T-helper 1 cell treated with Interleukin-12 subunit alpha and Interleukin-12 subunit beta and Interleukin-4 antibody, amounts not matched to agents 30 ng/mL and 1 ng/mL, for 36 hours (primary cell): ENCODE measurements around the gene TUBA3D. TPM values are rescaled to one million over a fixed set of nuclear protein-coding genes. Genes with fewer than 3 reads are reported as not detected.
"Not testable (repeated sequence)": the region's sequence is repeated elsewhere in the genome, so short reads cannot be mapped to it uniquely, and the experiment has no call there.

Experiments
- intact Hi-C: fragments of 100-400 bp; cut with micrococcal nuclease; formaldehyde crosslinking; loops from one replicate; pipeline ENCODE4 v1.15.1; 2024
- total RNA-seq: library from RNA; stranded (reverse); gene quantifications from 2 replicates; pipeline ENCODE4 v1.2.3, GENCODE V29; 2022

Gene TUBA3D
- total RNA-seq, 1 donor from 2014 or later = not detected

DNA sequence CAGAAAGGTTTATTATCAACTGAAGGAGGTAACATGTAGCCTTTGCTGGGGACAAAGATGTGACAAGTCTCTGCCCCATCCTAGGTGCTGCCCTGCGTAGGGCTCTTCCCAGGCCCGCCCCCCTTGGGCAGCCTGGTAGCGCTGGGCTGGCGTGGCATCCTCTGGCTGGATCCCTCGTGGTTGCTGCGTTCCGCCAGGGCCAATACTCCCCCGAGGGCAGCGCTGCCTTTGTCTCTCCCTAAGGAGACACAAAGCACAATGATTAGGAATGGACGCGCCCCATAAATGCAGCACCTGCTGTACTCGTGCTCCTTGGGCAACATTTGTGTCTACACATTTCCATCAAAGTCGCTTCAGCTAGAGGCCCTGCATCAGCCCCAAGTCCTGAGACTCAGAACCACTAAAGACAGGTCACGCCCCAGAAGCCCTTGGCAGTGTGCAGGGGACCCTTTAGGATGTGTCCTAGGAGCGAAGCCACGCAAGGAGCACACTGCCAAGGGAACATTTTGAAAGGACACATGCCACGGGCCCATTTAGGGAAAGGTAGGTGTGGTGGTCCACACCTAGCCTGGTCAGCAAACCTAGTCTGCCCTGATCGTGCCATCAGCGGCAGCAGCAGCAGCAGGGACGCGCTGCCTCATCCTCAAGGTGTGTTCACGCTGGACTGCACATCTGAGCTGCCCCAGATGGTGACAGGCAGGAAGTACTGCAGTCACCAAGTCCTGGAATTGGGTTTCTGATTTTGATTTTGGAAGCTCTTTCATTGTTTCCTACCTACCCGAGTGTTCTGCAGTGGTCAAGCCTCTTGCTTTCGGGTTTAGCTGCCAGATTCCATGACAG, 8.3 kb downstream of the TUBA3D start:
- intact Hi-C loops = not testable (repeated sequence)

DNA sequence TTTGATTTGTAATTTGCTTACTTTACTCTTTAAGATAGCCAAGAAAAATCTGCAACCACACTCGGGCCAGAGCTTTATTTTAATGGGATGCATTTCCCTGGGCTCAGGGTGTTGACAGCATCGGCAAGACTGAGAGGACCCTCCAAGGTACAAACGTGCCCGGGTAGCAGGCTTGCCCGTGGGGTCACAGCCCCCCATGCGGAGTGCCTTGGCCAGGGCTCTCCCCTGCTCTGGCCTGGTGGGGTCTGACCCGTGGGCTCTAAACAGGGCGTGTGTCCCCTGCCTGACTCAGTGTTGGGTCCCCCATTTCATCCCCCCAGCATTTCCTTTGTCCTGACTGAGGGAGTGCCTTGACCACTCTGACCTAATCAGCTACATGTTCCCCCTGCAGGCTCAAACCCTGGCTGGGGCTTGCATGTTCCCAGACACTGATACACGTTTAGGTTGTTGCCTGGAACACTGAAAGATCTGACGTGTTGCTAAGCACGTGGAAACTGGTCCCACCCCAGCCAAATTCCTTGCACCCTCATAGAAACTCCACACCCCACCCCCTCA, 9.1 kb downstream of the TUBA3D start:
- intact Hi-C loops = not testable (repeated sequence)

DNA sequence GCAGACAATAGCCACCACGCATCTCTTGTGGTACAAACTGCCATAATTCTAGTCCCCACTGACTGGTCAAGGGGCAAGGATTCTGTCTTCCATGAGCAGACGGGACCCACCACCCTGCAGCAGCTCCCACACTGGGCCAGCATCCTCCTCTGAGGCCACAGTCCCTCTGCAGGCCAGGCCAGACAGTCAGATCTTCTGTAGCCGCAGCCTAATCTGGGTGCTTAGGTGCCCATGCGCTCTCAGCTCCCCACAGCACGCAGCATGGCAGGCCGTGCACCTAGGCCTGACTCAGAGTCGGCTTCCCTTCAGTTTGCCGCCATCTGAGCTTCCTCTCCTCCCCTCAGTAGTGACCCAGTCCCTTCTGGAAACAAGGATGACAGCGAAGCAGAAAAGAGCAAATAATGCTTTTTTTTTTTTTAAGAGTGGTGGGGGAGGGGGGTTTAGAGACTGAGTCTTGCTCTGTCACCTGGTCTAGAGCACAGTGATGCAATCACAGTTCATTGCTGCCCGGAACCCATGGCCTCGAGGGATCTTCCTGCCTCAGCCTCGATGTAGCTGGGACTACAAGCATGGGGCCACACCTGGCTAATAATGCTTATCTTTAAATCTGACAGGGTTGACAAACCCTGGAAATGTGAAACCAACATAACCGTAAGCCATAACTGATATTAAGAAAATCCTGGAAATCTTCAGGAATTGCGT, 10.4 kb downstream of the TUBA3D start:
- intact Hi-C loops = not testable (repeated sequence)

DNA sequence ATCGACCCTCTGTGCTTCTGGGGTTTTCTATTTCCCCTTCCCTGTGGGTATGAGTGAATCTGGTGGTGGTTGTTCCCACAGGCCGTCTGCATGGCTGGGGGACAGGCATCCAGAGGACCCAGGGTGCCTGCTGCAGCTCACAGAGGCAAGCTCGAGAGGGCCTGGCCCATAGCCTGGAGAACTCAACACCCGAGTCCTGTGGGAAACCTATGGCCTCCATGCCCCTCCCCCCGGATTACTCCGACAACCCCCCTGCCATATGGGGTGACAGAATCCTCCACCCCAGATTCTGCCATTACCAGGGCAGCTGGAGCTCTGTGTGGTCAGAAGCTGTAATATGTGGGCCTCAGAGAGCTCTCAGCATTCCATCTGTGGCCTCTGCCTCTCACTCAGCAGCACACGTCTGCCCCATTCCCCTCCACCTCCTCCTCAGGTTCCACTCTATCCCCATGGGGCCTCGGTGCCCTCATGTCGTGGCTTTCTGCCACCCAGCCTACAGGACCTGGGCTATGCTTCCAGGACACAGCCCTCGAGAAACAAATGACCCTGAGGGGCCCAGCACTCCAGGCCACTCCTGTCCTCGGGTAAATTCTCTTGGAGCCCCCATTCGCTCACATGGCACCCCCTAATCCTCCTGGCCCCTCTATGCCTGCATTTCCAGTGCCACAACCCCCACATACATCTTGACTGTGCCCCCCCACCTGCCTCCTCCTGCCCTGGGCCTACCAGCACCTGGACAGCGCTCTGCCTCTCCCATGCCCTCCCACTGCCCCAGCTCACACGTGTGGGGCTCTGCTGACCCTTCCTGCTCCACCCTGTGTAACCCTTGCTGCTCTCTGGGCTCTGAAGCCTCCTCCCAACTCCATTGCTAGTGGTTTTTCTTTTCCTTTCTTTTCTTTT, 12.6 kb downstream of the TUBA3D start:
- intact Hi-C loops = no loop called here

DNA sequence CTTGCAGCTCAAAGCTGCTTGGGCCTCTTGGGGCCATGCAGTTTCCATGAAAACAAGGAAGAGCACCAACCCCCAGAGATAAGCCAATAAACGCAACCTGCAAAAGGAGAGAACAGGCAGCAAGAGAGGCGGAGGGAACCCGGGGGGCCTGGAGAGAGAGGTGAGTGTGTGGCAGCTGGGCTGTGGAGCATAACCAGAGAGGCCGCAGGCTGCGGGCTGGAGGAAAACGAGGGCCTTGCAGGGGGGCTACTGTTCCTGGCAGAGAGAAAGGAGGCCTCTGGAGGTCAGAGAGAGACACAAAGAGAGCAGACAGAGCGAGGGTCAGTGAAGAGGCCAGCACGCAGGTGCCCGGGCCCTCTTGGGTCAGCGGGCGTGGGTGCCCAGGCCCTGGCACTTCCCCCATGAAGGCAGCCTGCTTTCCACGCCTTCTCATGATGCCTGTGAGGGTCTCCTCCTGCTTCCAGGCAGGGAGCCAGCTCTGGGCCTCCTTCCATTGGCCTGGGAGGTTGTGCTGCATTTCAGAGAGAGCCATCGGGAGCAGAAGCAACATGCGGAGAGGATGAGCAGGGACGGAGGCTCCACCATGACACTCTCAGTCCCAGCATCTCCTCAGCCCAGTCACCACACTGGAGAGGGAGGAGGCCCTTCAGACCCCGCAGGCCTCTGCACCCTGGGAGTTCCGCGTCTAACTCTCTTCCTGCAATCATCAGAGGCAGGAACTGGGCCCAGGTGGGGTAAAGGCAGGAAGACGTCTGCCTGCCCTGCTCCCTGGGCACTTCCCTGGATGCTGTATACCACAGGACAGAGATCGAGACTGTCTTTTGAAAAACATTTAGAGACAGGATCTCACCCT, 14.9 kb downstream of the TUBA3D start:
- intact Hi-C loops = loop anchor here (5.0 kb wide), 4 partner anchors 384 to 1309 kb away; partner anchors contain the start of genes GPR148, MZT2B, PLEKHB2 and SMPD4

DNA sequence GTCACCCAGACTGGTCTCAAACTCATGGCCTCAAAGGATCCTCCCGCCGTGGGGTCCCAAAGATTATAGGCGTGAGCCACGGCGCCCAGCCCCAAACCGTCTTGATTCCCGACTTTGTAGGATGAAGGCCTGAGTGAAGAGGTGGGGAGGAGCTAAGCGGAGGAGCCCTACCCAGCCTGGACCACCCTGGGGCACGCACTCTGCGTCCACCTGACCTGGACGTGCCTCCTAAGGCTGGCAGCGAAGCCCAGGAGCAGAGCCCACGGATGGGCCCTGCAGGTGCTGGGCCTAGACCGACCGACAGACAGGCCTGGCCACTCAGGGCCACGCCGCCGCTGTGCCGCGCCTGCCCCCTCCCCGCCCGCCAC, 15.5 kb downstream of the TUBA3D start:
- intact Hi-C loops = loop anchor here (5.0 kb wide), 4 partner anchors 384 to 1309 kb away; partner anchors contain the start of genes GPR148, MZT2B, PLEKHB2 and SMPD4

DNA sequence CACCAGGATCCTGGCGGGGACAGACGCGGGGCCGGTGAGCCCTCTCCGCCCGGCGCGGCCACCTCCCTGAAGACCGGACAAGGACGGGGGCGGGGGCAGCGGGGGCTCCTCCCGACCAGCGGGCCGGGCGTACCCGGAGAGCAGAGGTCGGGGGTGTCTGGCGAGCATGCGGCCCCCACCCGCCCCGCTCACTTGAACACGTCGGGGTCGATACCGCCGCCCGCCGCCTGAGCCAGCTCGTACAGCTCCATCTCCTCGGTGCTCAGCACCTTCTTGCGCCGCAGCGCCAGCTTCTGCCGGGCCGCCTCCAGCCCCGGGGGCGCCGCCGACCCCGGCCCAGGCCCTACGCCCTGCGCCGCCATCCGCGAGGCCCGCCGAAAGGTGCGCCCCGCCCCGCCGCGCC, 16.1 kb downstream of the TUBA3D start, which contains the start of gene MZT2A:
TSS of gene MZT2A (minus strand) at position 383 of the 403 bp plus-strand sequence. CDS start at position 362, 21 bp downstream.
- intact Hi-C loops = loop anchor here (1.0 to 5.0 kb wide), 13 partner anchors 12 to 1310 kb away; partner anchors contain the start of genes CCDC74A, GPR148, IMP4 and MZT2B

DNA sequence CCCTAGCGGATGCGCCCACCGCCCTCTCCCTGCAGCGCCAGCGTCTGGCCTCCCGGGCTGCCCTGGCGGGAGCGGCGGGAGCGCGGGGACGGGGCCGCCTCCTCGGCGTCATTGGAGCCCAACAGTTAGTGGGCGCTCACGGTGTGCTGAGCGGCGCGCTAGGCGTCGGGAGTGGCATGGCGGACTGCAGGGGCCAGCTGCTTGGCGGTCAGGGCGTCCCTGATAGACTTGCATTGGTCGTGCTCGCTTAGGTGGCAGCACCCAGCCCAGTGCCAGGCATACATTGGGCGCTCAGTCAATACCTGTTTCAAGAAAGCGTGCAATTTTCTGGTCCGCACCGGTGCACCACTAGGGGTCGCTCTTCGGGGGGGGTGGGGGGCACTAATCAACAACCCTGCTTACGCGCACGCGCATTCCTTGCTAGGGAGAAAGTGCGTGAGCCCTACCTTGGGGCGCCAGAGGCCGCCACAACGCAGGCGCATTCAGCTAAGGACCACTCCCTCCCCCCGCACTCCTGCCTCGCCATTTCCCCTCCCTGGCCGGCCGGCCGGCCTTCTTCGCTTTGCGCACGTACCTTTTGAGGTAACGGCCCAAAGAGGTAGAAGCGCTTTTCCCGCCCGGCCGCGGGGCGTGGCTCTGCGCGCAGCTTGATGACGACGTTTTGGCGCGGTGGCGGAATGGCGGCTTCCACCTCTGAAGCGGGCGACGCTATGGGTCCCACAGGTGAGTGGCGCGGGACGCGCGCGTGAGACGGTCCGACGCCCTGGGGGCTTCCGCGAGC, 16.7 kb downstream of the TUBA3D start:
- intact Hi-C loops = loop anchor here (1.0 to 5.0 kb wide), 13 partner anchors 12 to 1310 kb away; partner anchors contain the start of genes CCDC74A, GPR148, IMP4 and MZT2B

DNA sequence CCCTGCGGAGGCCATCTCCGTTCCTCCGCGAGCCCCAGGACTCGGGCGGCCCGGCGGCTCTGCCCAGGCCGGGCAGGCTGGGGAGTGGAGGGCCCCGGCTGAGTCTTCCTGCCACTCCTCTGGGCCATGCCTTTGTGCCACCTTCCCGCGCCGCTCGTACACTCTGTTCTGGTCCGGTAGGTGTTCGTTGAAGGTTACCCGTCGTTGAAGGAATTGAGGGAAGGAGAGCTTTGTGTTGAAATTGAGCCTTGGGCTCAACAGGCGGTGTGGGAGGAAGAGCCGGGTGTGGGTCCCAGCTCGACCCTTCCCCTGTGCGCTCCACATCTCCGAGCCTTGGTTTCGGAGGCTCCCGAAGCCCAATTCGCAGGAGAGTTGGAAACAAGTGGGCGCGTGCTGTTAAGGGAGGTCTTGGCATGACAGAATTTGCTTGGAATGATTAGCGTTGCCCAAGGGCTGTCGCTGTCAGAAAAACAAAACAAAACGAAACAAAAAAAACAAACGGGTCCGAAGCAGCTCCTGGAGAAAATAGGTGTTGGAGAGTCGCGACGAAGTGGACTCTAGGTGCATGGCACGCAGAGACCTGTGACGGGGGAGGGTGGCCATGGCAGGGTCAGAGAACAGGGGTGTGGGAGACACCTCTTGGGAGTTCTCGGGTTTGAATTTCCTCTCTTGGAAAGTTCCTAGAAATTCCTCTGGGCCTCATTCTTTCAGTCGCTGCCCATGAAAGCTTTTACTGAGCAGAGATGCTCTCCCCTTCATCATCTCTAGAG, 17.5 kb downstream of the TUBA3D start:
- intact Hi-C loops = loop anchor here (2.0 to 5.0 kb wide), 7 partner anchors 67 to 1311 kb away; partner anchors contain the start of genes GPR148, IMP4, MZT2B and PLEKHB2

DNA sequence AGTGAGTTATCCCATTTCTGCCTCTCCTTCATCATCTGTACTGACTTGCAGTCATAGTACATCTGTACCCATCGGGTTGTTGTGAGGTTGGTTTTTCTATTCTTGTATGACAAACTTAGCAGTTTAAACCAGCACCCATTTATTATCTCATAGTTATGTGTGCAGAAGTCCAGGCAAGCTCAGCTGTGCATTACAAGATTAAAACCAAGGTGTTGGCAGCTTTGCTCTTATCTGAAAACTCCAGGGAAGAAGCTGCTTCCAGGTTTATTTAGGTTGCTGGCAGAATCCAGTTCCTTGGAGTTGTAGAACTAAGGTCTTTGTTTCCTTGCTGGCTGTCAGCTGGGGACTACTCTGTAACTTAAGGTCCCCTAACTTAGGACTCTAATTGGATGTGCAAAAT, 19.6 kb downstream of the TUBA3D start:
- intact Hi-C loops = not testable (repeated sequence)

DNA sequence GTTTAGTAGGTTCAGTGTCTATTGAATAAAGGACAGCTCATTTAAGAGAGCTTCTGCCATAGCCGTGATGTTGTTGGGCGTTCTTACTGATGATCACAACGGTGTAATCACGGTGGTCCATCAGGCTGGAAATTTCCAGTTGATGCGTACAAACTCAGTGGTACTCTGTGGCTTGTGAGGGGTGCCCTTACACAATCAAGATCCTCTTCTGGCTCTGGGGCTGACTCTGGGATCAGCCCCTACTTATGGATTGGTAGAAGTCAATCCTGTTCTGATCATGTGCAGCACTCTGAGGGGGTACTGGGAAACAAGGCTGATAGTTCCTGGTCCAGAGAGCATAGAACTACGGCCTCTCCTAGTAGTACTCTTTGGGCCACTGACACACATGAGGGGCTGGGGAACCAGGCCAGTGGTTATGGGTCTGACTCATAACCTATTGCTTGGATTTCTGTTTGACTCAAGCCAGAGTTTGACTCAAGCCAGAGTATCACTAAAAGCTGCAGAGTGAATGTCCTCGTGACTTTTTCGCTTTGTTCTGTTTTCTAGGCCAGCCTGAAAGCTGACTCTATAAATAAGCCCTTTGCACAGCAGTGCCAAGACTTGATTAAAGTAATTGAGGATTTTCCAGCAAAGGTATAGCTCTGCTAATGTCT, 22.5 kb downstream of the TUBA3D start:
- intact Hi-C loops = not testable (repeated sequence)

DNA sequence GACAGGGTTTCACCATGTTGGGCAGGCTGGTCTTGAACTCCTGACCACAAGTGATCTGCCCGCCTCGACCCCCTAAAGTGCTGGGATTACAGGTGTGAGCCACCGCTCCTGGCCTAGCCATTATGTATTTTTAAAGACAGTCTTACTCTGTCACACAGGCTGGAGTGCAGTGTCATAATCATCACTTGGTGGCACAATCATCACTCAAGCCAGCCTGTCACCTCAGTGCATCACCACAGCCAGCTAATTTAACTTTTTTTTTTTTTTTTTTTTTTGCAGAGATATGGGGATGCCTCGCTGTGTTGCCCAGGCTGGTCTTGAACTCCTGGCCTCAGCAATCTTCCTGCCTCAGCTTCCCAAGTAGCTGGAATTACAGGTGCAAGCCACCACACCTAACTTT, 27.7 kb downstream of the TUBA3D start:
- intact Hi-C loops = not testable (repeated sequence)

DNA sequence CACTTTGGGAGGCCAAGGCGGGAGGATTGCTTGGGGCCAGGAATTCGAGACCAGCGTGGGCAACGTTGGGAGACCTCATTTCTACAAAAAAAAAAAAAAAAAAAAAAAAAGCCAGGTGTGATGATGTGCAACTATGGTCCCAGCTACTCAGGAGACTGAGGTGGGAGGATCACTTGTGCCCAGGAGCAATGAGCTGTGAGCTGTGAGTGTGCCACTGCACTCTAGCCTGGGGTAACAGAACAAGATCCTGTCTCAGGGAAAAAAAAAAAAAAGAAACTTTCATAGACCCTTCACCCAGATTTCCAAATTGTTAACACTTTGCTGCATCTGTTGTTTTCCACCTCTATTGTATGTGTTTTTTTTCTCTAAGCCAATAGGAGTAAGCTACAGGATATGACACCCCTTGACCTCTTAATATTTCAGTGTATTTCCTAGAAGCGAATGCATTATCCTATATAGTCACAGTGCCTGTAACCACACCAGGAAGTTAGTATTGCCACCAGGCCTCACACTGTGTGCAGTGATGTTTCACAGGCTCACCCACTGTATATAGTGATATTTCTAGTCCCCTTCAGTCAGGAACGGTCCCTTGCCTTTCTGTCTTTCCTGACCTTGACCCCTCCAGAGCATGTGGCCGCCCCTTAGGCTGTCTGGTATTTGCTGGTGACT, 28.3 kb downstream of the TUBA3D start:
- intact Hi-C loops = loop anchor here (1.0 kb wide), 1 partner anchor 12 kb away; the partner anchor contains the start of gene MZT2A

DNA sequence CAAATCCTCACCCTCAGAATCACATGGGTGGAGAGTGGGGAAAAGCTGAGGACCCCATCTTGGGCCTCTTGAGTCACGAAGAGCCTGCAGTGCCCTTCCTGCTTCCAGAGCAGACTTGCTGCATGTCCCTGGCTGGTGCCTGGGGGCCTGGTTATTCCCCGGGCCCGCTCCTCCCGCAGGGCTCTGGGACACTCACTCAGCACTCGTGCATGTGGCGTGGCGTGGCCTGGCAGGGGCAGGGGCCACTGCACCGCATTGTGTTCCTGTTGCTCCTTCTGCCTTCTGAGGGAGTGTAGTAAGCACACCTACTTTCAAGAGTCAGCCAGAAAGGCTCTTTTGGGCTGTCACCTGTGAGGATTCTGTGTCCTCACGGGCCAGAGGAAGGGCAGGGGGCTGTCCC, 33.7 kb downstream of the TUBA3D start:
- intact Hi-C loops = no loop called here

DNA sequence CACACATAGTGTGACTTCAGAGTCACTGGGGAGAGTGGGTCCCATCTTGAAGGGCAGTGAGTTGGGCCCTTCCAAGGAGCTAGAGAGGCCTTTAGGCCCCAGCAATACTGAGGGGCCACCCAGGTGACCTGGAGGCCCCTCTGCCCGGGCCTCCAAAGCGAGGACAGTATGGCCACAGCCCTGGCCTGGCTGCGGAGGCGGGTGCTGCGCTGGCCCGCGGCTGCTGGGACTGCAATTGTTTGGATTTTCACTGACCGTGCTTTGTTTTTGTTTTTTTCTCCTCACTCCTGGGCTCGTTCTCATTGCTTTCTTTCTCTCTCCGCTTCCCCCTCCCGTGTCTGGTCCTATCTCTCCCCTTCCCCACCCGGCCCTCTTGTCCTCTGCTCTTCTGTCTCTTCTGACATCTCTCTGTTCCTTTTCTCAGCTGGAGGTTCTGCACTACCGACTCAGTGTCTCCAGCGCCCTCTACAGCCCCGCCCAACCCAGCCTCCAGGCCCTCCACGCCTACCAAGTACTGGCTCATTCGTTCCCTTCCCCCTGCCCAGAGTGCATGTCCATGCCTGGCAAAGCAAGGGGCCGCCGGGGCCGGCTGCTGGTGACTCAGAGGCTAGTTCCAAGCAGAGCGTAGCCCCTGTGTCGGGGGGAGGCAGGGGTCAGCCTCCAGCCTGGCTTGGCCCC, 35.5 kb downstream of the TUBA3D start:
- intact Hi-C loops = not testable (repeated sequence)
